ENCODE results near the gene NFAM1. TPM values are rescaled to one million over a fixed set of nuclear protein-coding genes. Genes with fewer than 3 reads are reported as not detected.

Gene NFAM1
- total RNA-seq = 1 to 10 TPM in 1 of 2 donors, under 1 TPM in 1; 0.66 to 1.0 TPM

- WGBS, 2 donors = 29 to 38% methylated on average over 13 to 23 of the region's 24 CpGs
- TF ChIP-seq POLR2A (IDR thresholded peaks at IDR 0.05) = peak in 1 of 3 donors; percentile 68
- TF ChIP-seq CTCF (IDR thresholded peaks at IDR 0.05) = no peak
- no peaks in the 10 kb centered on the region for H3K27me3 ChIP-seq
- DNase-seq = peak in 2 of 4 donors; percentile 22 to 67
- H3K36me3 ChIP-seq (replicated peaks in 1 of 2; ENCODE audit: insufficient read depth in 1 of 2, low read depth in 2 of 2) = no peaks in the 10 kb centered on the region
- intact Hi-C loops (cut with DNase I) = loop anchor here (5.0 to 10.0 kb wide), 2 partner anchors 265 to 337 kb away; partner anchors contain the start of gene NDUFA6
- H3K4me1 ChIP-seq = peaks cover under 1% of the 10 kb centered on the region
- H3K4me3 ChIP-seq = no peak within 1 kb of the TSS
- peak within 1 kb of the TSS in 1 of 4 donors; percentile 66 for H3K27ac ChIP-seq
- no peaks in the 10 kb centered on the region for H3K9me3 ChIP-seq
- ATAC-seq = no peak
Observed at GRCh38 chr22:42432020-42432596, at the start of gene NFAM1. Gene NFAM1 (minus strand): TSS chr22:42432403. CDS start chr22:42432357, 46 bp downstream.

- no peak for TF ChIP-seq CTCF (IDR thresholded peaks at IDR 0.05)
- TF ChIP-seq POLR2A (IDR thresholded peaks at IDR 0.05) = no peak
- no peak overlapping the region for H3K27ac ChIP-seq
- WGBS, 2 donors = 87 to 93% methylated on average over 2 of the region's 2 CpGs
- no peak overlapping the region for H3K4me3 ChIP-seq
- no peaks in the 10 kb centered on the region for H3K27me3 ChIP-seq
- H3K36me3 ChIP-seq (replicated peaks in 1 of 2; ENCODE audit: insufficient read depth in 1 of 2, low read depth in 2 of 2) = no peaks in the 10 kb centered on the region
- peaks cover 3% of the 10 kb centered on the region for H3K4me1 ChIP-seq
- H3K9me3 ChIP-seq = no peaks in the 10 kb centered on the region
- intact Hi-C loops (cut with DNase I) = no loop called here
- DNase-seq (no peak), ATAC-seq (no peak)
Observed at GRCh38 chr22:42475122-42475521, 42.9 kb upstream of the NFAM1 start.

- Histone ChIP-seq H3K36me3 (replicated peaks in 1 of 2; ENCODE audit: insufficient read depth in 1 of 2, low read depth in 2 of 2) (no peaks in the 10 kb centered on the region), H3K4me1 (peaks cover 3% of the 10 kb centered on the region), H3K27ac (no peak overlapping the region), H3K4me3 (no peak overlapping the region), H3K9me3 (no peaks in the 10 kb centered on the region), H3K27me3 (no peaks in the 10 kb centered on the region)
- 66 to 75% methylated on average over 5 of the region's 5 CpGs for WGBS, 2 donors
- peak; percentile 59 for ATAC-seq
- intact Hi-C loops (cut with DNase I) = no loop called here
- DNase-seq = peak in 2 of 4 donors; percentile 14 to 40
- TF ChIP-seq POLR2A (IDR thresholded peaks at IDR 0.05) (no peak), CTCF (IDR thresholded peaks at IDR 0.05) (peak; percentile 39 to 55 (median 51))
Observed at GRCh38 chr22:42473484-42474193, 41.4 kb upstream of the NFAM1 start.

- WGBS, 2 donors = 80 to 84% methylated on average over 8 of the region's 8 CpGs
- ATAC-seq (no peak), DNase-seq (no peak)
- Histone ChIP-seq H3K4me3 (no peak overlapping the region), H3K9me3 (no peaks in the 10 kb centered on the region), H3K27ac (no peak overlapping the region), H3K36me3 (replicated peaks in 1 of 2; ENCODE audit: insufficient read depth in 1 of 2, low read depth in 2 of 2) (no peaks in the 10 kb centered on the region), H3K4me1 (peaks cover 3% of the 10 kb centered on the region), H3K27me3 (no peaks in the 10 kb centered on the region)
- TF ChIP-seq POLR2A (IDR thresholded peaks at IDR 0.05) = no peak
- intact Hi-C loops (cut with DNase I) = no loop called here
Observed at GRCh38 chr22:42472671-42473070, 40.5 kb upstream of the NFAM1 start.

- Histone ChIP-seq H3K36me3 (replicated peaks in 1 of 2; ENCODE audit: insufficient read depth in 1 of 2, low read depth in 2 of 2) (no peaks in the 10 kb centered on the region), H3K4me1 (peaks cover 3% of the 10 kb centered on the region), H3K9me3 (no peaks in the 10 kb centered on the region), H3K4me3 (no peak overlapping the region), H3K27ac (no peak overlapping the region), H3K27me3 (no peaks in the 10 kb centered on the region)
- intact Hi-C loops (cut with DNase I) = no loop called here
- 67 to 88% methylated on average over 1 of the region's 1 CpG for WGBS, 2 donors
- ATAC-seq = no peak
- no peak for DNase-seq
- TF ChIP-seq POLR2A (IDR thresholded peaks at IDR 0.05) (no peak), CTCF (IDR thresholded peaks at IDR 0.05) (no peak)
Observed at GRCh38 chr22:42471441-42471840, 39.2 kb upstream of the NFAM1 start.
